ES-I3 (cell line): ENCODE data around the gene RBMS3.

Experiments
- H3K36me3 ChIP-seq: 2 replicates; pipeline ENCODE4 v1.6.1; 2013; ENCODE audit warnings: mild to moderate bottlenecking, low read length, control low read depth, moderate library complexity; ENCODE audit not compliant: insufficient read depth
- H3K4me1 ChIP-seq: 2 replicates; pipeline ENCODE4 v1.6.1; 2013; ENCODE audit warnings: mild to moderate bottlenecking, control low read depth, low read length; ENCODE audit not compliant: insufficient read depth
- H3K9ac ChIP-seq: 2 replicates; pipeline ENCODE4 v1.6.1; 2013; ENCODE audit warnings: low read depth, mild to moderate bottlenecking, low read length, moderate library complexity
- H3K9me3 ChIP-seq: 2 replicates; pipeline ENCODE4 v1.6.1; 2013; ENCODE audit warnings: mild to moderate bottlenecking, low read length, moderate library complexity; ENCODE audit not compliant: control insufficient read depth, insufficient read depth

Gene RBMS3

DNA sequence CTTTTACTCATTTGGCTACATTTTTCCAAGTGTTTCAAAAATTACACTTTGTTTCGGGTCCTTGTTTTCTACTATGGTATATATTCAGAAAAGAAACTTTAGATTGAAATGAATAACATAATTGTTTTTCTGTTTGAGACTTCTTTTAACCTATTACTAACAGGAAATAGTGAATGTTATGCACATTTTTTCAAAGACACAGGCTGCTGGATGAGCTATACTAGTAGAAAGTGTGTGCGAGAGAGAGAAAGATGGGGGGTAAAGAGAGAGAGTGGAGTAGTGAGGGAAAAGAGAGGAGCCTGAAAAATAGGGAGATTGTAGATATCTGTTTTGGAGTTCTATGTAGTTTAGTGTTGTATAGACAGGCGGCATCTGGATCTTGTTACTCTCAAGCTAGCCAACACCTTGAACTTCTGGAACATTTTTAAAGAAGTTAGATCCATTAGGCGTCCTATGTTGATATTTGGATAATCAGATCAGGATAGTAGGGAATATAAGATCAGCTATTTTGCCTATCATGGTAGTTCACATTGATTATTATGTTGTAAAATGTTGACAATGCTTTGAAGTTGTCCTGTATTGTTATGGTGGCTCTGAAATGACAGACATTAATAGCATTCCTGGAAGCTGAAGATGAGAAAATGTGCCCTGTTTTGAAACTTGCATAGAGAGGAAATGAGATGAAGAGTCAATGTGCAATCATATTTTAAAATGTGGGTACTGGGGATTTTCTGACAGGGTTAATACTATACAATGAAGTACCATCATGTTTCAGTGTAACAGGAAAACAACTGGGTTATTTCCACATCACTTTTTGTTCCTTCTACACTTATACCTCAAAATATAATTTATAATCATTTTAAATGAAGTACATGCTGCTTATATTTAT, 2.6 kb downstream of the RBMS3 start:
- peak overlapping the region; percentile 64; the same call in 1 of the 2 replicates for H3K9ac ChIP-seq
- peaks cover 21% of the 10 kb centered on the region; the same call in 1 of the 2 replicates for H3K4me1 ChIP-seq
- H3K9me3 ChIP-seq = no peaks in the 10 kb centered on the region
- no peaks in the 10 kb centered on the region for H3K36me3 ChIP-seq

DNA sequence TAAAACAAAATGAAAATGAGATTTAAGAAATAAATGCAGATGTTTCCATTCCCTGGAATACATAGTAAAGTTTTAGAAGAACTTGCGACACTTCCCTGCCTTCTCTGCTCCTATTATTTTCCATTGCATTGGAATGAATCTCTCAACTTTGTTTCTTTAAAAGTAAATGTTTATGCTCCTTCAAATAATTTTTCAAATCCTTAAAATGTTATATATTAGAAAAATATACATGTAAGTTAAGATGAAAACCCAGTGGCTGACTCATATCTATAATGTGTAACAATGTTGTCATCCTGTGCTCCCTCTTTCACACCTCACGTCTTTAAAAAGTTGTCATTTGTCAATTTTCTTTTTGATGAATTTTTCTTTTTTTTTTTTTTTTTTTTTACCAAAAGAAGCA, 3.6 kb downstream of the RBMS3 start:
- H3K9ac ChIP-seq = no peak overlapping the region
- peaks cover 22% of the 10 kb centered on the region; the same call in 1 of the 2 replicates for H3K4me1 ChIP-seq
- H3K9me3 ChIP-seq = no peaks in the 10 kb centered on the region
- H3K36me3 ChIP-seq = no peaks in the 10 kb centered on the region

DNA sequence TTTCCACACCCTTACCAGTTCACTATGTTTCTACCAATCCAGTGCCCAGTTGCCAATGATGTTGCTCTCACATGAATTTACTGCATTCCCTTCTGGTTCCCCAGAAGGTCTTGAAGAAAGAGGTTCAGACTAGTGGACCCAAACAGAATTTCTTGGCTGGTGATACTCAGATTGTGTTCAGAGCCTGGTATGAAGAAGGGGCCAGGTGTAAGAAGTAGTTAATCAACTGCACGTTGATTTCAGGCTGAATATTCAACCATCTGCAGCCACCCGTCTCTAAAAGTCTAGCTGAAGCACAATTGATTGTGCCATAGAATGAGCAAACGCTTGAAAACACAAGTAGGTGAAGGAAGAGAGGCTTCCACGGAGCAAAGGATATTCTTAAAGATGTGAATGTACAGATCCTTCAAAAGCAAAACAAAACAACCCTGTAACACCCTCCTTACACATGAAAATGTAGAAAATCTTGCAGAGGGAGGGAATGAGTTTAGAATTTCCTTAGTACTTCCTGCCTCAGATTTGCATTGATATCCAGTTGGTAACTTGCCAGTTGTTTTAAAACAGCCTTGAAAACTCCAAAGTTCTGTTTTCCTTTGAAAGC, 4.7 kb downstream of the RBMS3 start:
- Histone ChIP-seq H3K9ac (peak overlapping the region; percentile 2; the same call in 1 of the 2 replicates), H3K36me3 (no peaks in the 10 kb centered on the region), H3K9me3 (no peaks in the 10 kb centered on the region), H3K4me1 (peaks cover 27% of the 10 kb centered on the region; the same call in 1 of the 2 replicates)

DNA sequence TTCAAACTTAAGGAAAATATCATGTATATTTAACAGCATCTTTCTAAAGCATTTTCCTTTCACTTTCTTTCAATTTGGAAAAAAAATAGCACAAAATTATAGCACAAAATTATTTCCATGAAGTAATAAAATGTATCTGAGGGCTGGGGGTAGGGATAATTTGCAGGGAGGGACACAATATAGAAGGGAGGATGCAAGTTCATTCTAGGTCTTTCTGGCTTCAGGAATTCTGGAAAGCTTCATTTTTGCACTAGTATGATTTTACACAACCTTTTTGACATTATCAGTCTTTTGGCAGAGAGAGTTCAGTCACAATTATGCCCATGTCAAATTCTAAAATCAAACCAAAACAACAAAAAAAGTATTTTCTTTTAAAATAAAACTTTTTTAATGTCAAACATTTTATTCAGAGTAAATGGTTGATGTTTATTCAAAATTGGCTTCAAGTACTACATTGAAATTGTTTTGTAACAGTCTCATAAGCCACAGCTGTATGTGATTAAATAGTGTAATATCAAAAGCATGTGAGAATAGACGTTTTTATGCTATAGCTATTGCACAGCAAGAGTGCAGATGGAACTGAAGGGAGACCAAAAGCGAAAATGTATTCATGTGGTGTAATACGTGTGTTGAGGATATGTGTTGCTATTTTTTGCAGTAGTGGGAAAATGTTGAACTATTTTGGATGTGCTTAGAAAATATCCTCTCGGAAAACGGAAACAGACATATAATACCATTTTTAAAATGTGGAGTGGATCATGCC, 5.8 kb downstream of the RBMS3 start:
- no peaks in the 10 kb centered on the region for H3K9me3 ChIP-seq
- peaks cover 38% of the 10 kb centered on the region for H3K4me1 ChIP-seq
- no peaks in the 10 kb centered on the region for H3K36me3 ChIP-seq
- no peak overlapping the region for H3K9ac ChIP-seq

DNA sequence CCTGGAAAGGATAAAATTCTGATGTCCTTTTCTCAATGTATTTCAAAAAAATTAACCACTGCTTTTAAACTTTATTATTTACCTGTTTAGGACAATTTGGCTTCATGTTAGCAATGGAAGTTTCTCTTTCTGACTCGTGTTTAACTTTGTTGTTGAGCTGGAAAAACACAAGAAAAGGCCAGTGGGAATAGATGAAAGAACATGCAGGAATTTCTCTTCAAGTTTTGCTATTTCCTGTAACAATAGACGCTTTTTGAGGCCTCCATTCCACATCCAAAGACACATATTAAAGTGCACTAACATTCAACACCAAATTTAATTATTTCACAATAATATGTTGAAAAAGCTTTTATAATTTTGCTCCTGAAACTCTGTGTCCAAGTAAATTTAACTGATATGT, 9.7 kb downstream of the RBMS3 start:
- no peaks in the 10 kb centered on the region for H3K36me3 ChIP-seq
- H3K4me1 ChIP-seq = peaks cover 32% of the 10 kb centered on the region
- no peak overlapping the region for H3K9ac ChIP-seq
- no peaks in the 10 kb centered on the region for H3K9me3 ChIP-seq

DNA sequence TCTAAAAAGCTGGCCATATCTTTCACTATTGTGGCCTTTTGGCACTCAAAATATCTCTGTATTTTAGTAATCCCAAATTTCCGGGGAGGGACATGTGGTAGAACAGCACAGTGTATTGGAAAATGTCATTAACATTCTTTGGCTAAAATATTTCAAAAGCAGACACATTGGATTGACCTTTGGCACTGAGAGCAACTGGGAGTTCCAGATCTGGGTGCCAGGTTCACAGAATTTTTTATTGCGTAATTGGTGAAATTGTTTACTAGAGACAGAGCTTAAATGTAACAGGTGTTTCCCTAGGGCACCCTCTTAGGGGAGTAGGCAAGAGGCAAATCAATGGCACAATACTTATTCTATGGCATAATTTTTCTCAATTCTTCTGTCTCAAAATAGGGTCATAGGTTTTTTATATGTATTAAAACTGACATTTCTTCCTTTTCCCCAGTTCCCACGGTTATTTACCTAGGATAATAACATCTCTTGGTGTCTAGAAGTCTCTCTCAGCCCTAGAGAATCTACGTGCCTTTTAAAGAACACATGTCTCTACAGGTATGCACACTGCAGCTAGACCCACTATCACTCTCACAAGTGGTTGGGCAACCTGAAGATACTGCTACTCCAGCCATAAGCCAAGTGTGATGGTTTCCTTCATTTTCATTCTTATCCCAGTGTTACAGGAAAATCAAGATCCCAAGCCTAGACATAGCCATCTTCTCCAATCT, 10.6 kb downstream of the RBMS3 start:
- Histone ChIP-seq H3K36me3 (no peaks in the 10 kb centered on the region), H3K9me3 (no peaks in the 10 kb centered on the region), H3K4me1 (peaks cover 28% of the 10 kb centered on the region), H3K9ac (no peak overlapping the region)

DNA sequence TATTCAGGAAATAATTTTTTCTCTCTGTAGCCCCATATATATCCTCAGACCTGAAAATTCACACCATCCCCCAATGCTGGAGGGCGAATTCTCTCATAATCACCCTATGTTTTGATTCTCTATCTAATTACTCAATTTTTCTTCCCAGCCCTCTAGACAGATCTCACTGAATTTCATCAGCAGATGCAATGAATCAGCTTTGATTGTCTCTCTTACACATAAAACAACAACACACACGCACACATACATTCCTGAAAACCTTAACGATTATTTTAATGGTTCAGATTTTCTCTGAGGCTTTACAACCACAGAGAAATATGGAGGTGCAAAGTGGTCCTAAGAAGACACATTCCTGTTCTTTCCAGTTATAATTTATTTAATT, 11.1 kb downstream of the RBMS3 start:
- H3K4me1 ChIP-seq = peaks cover 23% of the 10 kb centered on the region
- no peak overlapping the region for H3K9ac ChIP-seq
- H3K36me3 ChIP-seq = no peaks in the 10 kb centered on the region
- H3K9me3 ChIP-seq = no peaks in the 10 kb centered on the region

DNA sequence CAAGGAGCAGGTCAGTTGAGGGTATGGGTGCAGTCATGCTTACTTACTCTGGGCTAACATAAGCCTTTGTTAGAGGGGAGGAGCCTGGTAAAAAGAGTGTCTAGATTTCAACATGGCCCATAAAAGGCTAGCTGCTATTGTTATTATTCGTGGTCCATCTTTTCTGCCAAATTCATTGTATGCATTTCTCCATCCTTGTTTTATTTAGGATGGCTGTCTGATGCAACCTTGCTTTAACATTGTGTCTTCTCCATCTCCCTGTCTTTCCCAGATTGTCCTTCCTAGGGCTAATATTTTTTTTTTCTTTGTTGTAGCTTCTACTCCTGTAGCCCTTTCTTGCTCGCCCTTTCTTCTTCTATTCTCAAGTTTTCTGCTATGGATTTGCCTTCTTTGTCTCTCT, 12.6 kb downstream of the RBMS3 start:
- peaks cover 19% of the 10 kb centered on the region for H3K4me1 ChIP-seq
- no peak overlapping the region for H3K9ac ChIP-seq
- H3K9me3 ChIP-seq = no peaks in the 10 kb centered on the region
- H3K36me3 ChIP-seq = no peaks in the 10 kb centered on the region

DNA sequence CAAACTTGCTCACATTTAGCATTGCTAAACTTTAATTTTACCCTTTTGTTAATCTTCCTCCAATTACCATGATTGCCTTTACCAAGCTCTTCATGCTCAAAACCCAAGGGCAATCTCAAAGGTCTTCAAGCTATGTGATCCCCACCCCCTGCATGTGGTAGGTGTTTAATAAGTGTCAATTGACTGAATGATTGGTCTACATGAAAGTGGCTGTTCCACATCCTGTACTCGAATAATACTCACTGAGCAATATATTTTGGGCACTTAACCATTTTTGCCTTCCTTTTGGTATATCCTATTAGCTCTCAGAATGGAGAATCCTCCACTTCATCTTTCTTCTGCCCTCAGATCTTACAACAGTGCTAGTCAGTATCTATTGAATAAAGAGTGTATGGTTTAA, 17.1 kb downstream of the RBMS3 start:
- 0 out of 2 replicates have a peak, but pooled peaks cover 5% of the 10 kb centered on the region for H3K4me1 ChIP-seq
- H3K36me3 ChIP-seq = no peaks in the 10 kb centered on the region
- no peak overlapping the region for H3K9ac ChIP-seq
- H3K9me3 ChIP-seq = no peaks in the 10 kb centered on the region

DNA sequence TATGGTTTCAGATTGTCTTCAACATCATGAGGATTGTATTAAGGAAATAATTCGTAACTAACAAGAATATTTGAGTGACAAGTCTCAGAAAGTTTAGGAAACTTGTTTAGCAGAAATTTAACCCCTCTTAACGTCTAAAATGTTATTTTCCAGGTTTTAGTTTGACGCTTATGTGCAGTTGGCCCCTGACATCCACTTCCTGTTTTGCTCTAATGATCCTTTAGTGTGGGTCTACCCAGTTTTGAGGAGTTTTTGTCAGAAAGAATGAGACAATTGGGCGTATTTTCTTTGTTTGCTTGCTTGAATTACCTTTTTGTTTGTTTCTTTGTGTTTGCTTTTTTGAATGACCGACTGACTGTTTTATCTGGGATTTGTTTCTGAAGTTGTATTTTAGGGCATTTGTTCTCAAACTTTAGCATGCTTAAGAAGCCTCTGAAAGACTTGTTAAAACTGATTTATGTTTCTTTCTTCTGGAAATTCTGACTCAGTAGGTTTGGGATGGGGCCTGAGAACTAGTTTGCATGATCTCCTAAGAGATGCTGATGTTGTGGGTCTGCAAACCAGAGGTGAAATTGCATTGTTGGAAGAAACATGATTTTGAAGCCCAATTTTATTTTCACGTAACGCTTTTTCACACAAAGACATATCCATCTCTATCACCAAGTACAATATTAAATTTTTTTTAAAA, 20.6 kb downstream of the RBMS3 start:
- Histone ChIP-seq H3K36me3 (no peaks in the 10 kb centered on the region; the same call in 1 of the 2 replicates), H3K4me1 (0 out of 2 replicates have a peak, but pooled peaks cover 5% of the 10 kb centered on the region), H3K9me3 (peaks cover 4% of the 10 kb centered on the region; the same call in 1 of the 2 replicates), H3K9ac (no peak overlapping the region)

DNA sequence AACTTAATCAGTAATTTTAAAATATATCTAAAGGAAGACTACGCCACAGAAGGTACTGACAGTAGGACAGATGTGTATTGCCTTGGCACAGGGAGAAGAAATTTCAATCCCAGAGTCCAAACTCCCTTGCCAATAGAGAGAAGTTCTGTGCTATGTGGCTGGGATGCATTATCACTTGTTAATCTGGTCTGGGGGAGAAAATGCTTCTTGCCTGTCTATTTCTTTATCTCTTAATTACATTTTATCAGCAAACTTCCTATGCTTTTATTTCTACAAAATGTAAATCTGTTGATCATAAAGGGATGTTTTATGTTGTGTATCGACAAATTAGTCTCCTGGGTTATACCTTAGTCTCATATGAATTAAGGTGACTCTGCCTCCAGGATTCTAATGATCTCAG, 21.7 kb downstream of the RBMS3 start:
- H3K9me3 ChIP-seq = peaks cover 4% of the 10 kb centered on the region; the same call in 1 of the 2 replicates
- no peaks in the 10 kb centered on the region; the same call in 1 of the 2 replicates for H3K36me3 ChIP-seq
- no peak overlapping the region for H3K9ac ChIP-seq
- H3K4me1 ChIP-seq = 0 out of 2 replicates have a peak, but pooled peaks cover 5% of the 10 kb centered on the region

DNA sequence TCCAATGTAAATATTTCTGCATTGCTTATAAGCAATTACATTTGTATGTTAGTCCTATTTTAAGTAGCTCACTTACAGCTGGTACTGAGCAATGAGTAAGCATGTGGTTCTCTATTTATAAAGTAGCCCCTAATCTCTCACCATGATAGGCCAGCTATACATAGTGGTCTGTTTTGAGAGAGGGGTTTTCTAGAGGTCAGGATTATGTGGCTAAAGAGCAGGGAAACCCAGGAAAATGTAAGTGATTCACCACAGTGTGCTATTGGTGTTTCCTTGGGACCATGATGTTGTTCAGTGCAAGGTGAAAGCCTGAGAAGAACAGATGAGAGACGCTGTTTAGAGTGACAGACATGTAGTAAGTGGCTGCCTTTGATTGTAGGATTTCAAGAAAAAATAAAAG, 26.4 kb downstream of the RBMS3 start:
- Histone ChIP-seq H3K9ac (no peak overlapping the region), H3K4me1 (no peaks in the 10 kb centered on the region), H3K9me3 (peaks cover 4% of the 10 kb centered on the region; the same call in 1 of the 2 replicates), H3K36me3 (no peaks in the 10 kb centered on the region; the same call in 1 of the 2 replicates)

DNA sequence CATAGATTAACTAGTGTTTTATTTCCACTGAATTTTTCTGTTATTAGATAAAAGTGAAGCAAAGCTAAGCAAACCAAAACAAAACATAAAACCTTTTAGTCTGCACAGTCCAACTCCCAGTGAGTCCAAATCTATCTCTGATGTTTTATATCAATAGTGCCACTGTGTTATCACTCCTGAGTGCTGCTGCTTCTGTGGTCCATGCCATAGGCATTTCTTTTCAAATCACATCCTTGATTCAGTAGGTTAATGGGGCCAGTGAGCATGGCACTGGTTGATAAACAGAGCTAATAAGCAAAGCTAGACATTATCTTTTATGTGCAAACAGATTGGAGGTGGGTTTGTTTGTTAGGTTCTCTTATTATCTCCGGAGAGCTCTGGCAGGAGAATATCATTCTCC, 30.0 kb downstream of the RBMS3 start:
- Histone ChIP-seq H3K9me3 (no peaks in the 10 kb centered on the region), H3K36me3 (no peaks in the 10 kb centered on the region; the same call in 1 of the 2 replicates), H3K9ac (no peak overlapping the region), H3K4me1 (no peaks in the 10 kb centered on the region)
